Activated CD4-positive, CD25-positive, alpha-beta regulatory T cell treated with anti-CD3 and anti-CD28 coated beads, Interleukin-2, amount 50 U/mL, for 72 hours (primary cell): ENCODE measurements around the gene RTF1.

Experiments used
- DNase-seq: peaks from one replicate; pipeline ENCODE4 v3.0.0; 2021

The RTF1 gene

DNA sequence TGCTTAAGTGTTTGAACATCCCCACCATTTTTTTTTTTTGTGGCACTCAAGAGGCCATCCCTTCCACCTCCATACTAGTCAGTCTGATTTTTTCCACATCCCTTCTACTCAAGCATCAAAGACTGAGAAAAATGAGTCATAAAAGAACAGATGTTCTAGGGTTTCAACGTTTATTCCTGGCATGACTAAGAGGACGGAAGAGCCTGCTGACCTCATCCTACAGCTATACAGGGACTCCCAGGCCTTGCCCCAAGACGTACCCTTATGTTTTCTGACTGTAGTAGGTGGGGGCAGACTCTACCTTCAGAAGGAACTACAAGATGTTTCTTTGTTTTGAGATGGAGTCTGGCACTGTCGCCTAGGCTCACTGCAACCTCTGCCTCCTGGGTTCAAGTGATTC, 73.5 kb downstream of the RTF1 start:
- no peak for DNase-seq

DNA sequence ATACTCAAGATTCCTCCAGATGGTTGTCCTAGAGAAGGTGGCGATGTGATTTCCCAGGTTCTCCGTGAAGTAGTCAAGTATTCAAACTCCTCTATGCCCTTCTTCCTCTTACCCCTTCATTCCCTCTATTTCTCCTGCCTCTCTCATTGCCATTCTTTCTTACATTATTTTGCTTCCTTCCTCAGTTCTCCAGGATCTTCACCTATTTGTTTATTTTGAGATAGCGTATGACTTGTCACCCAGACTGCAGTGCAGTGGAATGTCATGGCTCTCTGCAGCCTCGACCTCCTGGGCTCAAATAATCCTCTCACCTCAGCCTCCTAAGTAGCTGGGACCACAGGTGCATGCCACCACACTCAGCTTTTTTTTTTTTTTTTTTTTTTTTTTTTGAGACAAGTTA, 75.0 kb downstream of the RTF1 start:
- DNase-seq: no peak

DNA sequence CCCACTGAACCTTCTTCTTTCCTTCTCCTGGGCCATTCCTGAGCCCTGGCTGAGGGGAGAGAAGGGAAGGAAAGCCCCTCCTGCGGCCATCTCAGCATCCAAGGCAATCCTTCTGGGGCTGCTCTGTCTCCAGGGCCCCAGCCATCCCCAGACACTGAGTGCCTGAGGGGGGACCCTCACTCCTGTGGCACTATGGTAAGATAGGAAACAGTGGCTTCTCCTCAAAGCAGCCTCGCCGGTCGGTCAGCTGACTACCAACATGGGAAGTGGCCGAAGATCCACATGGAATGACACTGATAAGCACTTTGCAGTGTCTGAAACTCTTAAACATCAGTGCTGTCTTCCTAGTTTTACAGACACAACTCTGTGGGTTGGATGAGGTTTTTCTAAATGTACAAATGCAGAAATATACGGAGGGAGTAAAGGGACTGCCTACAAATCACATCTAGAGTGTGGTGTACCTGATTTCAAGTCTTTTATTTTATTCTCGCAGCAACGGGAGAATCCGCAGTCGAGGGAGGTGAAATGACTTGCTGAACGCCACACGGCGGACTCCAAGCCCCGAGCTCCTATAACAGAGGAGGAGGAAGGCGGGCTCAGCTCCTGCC, 75.8 kb downstream of the RTF1 start:
- no peak for DNase-seq

DNA sequence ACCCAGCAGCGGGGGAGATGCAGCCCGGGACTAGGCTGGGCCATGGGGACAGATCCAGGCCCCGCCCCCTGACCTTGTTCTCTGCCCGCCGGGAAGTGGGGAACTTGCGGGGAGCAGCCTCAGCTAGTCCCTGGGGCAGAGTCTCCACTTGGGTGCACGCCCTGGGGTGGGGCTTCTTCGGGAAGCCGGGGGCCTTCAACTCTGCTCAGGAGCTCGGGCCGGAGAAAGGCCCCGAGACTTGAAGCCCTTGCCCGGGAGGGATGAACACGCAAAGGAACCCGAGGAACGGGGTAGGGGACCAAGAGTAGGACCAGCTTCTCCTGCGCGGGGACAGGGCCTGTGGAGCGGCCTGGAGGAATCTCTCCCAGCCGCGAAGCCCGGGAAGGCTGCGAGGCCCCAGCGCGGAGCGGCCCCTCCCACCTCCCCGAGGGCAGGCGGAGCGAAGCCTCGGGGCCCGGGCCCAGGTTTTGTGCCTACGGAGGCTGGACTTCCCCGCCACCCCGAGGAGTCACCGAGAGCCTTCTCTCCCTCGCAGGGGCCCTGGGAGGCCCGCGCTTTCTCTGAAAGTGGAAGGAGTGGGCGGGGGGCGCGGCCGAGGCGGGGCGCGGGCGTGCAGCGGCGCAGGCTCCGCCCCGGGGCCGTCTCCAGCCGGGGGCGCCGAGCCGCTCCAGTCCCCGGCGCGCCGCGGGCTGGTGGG, 76.5 kb downstream of the RTF1 start, which contains the start of gene ITPKA:
ITPKA (plus strand) TSS at position 670 of the 697 bp plus-strand sequence. CDS start 54 bp downstream, outside the sequence.
- peak; percentile 82 for DNase-seq

DNA sequence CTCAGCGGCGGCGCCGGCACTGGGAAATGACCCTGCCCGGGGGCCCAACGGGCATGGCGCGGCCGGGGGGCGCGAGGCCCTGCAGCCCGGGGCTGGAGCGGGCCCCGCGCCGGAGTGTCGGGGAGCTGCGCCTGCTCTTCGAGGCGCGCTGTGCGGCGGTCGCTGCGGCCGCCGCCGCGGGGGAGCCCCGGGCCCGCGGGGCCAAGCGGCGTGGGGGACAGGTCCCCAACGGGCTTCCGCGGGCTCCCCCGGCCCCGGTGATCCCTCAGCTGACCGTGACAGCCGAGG, 77.0 kb downstream of the RTF1 start:
- no peak for DNase-seq

DNA sequence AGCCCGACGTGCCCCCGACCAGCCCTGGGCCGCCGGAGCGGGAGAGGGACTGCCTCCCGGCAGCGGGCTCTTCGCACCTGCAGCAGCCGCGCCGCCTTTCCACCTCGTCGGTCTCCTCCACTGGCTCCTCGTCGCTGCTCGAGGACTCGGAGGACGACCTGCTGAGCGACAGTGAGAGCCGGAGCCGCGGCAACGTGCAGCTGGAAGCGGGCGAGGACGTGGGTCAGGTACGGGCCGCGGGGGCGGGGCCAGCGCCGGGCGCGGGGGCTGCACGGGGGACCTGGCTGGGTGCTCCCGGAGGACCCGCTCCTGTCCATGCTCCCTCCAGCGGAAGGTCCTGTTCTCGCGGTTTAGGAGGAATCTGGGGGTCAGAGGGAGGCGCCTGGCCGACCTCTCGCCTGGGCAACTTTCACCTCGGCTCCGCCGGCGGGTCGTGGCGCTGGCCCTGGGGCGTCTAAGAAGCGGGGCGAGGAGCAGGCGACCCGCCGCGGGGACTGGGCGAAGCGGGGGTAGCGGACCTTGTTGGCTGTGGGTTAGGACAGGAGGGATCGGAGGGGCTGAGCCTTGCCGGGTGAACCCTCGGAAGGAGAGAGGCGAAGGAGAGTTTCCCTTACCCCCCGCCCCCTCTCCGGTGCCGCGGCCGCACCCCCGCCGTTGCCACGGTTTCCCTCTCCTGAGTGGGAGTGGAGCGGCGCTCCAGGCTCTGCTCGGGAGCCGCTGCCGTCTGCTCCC, 77.5 kb downstream of the RTF1 start:
- peak; percentile 53 for DNase-seq

DNA sequence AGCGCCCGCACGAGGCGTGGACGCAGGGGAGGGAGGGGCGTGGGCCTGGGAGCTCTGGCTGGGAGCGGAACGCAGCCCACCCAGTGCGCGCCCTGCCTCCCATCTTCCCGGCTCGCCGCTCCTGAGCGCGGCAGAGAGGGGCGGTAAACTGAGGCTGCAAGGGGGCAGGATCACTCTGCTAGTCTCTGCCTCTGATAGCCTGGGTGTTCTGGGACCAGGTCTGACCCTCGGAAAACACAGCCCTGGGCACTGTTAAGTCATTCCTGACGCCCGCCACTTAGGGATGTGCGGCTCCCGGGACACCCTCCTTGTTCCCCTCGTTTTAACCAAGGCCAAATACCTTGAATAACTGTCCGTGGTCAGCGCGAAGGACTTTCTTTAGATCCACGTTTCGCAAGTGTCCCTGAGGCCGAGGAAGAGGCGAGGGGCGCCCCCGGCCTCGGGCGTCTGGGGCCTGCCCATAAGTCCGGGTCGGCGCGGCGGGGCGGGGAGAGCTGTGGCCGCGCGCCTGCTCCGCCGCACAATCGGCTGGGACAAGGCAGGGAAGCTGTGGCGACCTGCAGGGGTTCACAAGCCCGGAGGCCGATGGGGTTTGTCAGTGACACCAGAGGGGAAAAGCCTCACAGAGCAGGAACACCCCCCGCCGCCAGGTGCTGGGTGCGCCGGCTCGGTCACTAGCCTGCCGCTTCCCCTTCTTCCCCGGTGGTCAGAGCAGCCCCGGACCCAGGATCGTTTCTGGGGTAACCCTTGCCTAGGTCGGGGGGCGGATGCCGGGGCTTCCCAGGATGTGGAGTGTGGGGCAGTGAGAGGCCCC, 78.2 kb downstream of the RTF1 start:
- DNase-seq: no peak

DNA sequence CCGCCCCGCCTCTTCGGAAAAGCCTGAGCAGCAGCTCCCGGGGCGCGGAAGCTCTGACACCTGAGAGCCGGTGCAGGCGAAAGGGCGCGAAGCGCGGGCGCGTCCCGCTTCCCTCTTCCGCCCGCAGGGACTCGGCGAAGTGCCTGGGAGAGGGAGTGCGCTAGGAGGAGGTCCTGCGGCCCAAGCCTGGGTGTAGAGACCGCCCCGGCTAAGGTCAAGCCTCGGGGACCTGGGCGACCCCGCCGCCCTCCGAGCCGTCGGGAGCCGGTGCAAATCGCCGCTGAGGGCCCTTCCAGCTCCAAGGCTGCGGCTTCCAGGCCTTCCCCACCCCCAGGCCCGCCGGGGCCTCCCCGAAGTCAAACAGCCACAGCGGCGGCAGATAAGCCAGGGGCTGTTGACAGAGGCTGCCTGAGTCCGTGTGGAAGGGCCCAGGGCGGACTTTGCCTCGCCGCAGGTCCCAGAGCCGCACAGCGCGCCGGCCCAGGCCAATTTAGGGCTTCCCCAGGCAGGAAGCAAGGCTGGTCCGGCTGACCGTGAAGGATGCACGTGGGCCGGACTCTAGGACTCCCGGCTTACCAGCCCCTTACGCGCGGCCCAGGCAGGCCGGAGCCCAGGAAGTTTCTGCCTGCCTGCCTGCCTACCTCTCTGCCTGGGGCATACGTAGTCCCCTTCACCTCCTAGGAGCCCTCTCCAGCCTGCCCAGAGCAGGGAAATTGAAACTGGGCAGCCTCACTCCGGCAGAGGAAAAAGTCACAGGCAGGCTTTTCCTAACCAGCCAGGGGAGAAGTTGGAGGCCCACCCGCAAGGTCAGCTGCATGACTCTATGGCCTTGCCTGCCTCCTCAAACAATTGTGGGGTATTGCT, 79.1 kb downstream of the RTF1 start:
- DNase-seq: no peak

DNA sequence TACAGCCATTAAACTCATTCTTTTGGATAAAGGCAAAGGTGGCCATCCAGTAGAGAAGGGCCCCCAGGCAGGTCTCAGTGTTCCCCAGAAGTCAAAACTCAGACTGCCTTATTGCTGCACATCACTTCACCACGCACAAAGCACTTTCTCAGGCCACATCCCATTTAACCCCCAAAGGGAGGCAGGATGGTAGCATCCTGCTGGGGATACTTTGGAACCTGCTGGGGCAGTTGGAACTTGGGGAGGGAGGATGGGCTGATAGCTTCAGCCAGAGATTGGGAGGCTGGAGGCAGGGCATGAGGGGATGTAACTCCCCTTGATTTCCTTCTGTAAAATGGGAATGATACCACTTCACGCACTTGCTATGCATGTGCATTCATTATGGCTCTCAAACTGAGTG, 81.8 kb downstream of the RTF1 start:
- DNase-seq: no peak

DNA sequence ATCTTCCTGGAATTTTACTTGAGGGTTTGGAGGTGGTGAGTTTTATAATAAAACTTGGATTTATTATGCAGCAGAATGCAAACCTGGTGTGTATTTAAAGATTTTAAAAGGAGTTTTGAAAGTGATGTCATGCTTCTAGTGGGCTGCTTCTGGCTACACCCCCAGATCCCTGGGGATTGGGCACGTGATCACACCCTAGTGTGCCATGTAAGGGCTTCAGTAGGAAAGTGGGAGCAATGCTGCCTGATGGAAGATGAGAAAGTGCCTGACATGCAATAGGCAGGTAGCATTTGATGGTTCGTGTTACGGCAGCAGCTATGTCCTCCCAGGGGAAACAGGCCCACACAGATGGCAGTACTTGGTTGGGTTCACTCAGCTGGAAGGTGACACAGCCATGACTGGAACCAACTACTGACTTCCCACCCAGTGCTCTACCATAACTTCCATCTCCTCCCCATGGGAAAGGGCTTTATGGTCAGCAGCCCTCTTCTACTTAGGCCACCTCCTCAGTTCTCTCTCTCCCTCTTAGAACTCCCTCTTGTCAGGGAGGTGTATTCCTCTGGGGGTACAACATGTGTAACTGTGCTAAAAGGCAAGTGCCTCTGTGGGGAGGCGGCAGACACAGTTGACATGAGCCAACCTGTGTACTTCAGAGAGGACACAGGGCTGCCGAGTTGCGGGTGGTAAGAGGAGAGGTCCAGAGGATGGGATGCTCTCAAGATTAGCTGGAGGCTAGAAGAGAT, 82.4 kb downstream of the RTF1 start:
- DNase-seq: no peak

DNA sequence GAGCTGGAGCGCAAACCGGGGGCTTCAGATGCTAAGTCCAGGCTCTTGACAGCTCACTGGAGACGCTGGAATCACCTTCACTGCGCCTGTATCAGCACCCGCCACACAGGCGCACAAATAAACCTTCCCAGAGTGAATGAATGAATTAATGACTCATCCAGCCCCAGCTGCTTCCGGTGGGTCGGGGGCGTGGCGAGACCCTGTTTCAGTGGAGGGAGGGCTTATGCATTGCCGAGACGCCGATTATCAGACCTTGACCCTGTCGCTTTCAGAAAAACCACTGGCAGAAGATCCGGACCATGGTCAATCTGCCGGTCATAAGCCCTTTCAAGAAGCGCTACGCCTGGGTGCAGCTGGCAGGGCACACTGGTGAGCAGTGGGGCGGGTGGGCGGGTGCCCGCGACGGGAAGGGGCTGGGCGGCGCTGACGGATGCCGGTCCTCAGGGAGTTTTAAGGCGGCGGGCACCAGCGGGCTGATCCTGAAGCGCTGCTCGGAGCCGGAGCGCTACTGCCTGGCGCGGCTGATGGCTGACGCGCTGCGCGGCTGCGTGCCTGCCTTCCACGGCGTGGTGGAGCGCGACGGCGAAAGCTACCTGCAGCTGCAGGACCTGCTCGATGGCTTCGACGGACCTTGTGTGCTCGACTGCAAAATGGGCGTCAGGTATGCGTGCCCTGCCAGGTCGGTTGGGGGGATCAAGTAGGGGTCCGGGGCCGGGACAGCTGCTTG, 84.5 kb downstream of the RTF1 start:
- DNase-seq: peak; percentile 48

DNA sequence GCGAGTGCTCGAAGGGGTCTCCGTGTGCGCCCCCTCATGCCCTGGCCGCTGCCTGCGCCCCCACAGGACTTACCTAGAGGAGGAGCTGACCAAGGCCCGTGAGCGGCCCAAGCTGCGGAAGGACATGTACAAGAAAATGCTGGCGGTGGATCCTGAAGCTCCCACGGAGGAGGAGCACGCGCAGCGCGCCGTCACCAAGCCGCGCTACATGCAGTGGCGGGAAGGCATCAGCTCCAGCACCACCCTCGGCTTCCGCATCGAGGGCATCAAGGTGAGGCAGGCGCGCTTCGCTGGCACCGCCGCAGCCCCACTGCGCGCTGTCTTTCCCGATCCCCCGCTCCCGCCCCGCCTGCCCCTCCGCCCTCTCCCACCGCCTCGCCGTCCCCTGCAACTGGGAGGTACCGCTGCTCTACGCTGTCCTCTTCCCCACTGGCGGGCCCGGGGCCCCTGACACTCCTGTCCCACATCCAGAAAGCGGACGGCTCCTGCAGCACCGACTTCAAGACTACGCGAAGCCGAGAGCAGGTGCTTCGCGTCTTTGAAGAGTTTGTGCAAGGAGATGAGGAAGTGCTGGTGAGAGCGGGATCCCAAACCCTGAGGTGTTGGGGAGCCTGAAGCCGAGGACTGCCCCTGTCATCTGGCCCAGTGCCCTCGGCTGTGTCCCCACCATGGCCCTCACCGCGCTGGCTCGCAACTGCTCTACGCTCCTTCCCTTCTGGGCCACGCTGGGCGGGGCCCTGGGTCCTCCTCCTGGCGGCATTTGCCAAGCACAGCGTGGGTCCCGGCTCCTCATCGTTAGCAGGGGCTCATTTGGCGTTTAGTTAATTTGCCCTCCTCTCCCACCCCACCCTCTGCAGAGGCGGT, 85.3 kb downstream of the RTF1 start:
- DNase-seq: no peak

DNA sequence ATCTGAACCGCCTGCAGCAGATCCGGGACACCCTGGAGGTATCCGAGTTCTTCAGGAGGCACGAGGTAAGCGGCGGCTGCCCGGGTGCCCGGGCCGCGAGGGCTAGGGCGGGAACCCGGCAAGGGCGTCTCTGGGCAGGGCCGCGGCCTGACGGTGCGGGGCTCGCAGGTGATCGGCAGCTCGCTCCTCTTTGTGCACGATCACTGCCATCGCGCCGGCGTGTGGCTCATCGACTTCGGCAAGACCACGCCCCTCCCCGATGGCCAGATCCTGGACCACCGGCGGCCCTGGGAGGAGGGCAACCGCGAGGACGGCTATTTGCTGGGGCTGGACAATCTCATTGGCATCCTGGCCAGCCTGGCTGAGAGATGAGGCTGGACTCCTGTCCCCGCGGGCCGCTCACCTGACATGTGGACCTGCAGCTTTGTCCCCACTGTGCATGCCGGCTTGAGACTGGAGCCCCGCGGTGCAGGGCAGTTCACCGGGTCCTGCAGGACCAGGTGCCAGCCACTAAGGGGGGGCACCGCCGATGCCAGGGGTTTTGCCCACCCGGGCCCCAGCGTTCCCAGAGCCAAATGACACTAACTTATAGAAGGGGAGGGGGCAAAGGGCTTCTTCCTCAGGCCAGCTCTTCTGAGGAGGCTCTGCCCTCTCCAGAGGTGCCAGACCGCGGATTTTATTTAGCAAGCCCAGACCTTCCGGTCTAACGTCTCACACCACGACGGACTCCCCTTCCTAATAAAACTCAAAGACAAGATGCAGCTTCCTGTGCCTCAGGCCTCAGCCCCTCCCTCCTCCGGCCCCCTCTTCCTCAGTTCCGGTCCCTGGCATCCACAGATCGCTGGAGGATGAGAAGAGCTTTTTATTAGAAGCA, 86.1 kb downstream of the RTF1 start:
- DNase-seq: no peak

DNA sequence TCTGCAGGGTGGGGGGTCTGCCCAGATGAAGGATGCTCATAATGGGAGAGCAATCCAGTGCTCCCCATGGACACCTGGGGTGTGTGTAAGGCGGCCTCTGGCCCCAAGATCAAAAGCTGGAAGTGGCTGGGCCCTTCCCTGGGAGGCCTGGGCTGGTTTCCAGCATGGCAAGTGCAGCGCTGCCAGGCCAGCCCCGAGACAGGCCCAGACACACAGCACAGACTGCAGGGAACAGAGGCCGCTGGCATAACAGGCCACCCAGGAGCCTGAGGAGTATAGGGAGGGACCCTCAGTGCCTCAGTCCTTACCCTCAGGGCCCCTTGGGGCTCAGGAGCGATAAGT, 86.7 kb downstream of the RTF1 start:
- DNase-seq: no peak

DNA sequence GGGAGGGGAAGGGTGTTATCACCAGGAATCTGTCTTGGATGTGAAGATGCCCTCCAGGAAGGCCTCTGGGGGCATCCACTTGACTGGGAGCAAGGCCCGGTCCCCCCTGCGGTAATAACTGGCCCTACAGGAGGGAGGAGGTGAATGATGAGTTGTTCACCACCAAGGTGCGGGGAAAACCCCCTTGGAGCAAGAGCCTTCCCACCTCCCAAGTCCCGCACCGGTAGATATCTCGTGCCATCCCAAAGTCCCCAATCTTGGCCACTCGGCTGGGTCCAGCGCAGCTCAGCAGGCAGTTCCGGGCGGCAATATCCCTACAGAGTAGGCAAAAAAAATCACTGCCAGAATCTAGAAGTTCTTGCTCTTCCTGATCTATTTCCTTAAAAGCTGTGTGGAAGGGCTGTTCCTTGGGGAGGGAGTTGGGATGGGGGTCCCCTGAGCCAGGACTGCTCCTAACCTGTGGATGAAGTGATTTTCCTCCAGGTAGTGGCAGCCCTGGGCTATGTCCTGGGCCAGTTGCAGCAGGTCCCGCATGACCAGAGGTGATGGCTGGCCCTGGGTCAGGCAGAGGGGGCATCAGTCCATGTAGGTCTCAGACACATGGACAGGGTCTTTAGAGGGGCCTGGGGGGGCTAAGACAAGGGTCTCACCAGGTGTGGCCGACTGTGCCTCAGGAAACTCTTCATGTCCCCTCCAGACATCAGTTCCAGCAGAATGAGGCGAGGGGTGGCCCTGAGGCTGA, 88.0 kb downstream of the RTF1 start:
- DNase-seq: no peak

DNA sequence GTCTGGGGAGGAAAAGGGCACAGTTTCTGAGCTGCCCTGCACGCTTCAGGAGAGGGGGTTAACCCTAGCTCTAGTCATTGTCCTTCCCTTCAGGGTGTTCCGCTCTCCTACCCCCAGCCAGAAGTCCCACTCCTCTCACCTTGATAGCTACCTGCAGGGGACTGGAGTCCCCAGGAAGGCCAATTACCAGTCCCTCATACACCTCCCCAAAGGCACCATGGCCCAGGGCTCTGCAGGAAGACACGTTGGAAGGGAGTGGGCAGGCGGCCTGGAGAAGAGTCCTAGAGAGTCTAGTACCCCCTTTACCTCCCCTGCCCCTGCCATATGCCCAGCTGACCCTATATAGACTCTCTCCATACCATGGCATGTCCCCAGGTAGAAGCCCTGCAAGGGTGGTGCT, 88.9 kb downstream of the RTF1 start:
- DNase-seq: no peak

DNA sequence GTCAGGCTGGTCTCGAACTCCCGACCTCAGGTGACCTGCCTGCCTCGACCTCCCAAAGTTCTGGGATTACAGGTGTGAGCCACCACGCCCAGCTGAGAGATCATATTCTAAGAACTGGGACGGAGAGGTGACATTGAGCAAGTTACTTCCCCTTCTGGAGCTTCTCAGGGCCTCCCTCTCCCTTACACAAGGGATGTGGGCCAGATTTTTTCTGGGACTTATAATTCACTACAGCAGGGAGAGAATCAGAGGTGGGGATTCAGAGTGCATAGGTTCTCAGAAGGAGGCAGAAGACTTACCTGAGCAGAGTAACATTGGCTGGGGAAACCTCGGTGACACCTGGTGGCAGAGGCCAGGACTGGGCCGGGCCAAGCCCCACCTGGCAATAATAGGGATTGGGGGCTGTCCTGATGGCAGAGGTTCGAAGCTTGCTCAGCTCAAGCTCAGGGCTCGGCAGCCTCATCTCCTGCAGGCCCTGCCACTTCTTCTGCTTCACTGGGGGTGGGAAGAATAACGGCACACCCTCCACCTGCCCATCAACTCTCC, 90.0 kb downstream of the RTF1 start:
- no peak for DNase-seq

DNA sequence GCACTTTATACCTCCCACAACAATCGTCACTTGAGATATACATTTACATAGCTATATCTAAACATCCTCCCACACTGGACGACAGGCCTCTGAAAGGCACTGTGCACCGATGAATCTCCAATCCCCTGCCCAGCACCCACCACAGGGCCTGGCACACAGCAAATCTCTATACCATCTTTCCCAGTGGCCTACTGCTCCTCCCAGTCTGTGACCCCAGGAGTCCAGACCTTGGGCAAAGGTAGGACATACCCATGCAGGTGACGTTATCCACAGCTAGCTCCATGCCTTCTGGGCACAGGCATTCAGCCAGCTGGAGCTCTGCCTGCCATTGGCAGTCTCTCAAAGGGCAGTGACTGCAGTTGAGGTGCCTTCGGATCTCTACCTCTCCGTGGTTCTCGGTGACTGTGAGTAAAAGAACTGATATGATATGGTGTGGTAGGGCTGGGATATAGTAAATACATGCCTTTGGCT, 91.0 kb downstream of the RTF1 start:
- DNase-seq: no peak
